ENCODE measurements around the gene SSH3.

SSH3 gene

GRCh38 chr11:67293090-67293489, 10.2 kb upstream of the SSH3 start:
- DNase-seq (ENCODE audit: low spot score): no peak

GRCh38 chr11:67295846-67296245, 7.5 kb upstream of the SSH3 start:
- DNase-seq (ENCODE audit: low spot score): no peak

DNA sequence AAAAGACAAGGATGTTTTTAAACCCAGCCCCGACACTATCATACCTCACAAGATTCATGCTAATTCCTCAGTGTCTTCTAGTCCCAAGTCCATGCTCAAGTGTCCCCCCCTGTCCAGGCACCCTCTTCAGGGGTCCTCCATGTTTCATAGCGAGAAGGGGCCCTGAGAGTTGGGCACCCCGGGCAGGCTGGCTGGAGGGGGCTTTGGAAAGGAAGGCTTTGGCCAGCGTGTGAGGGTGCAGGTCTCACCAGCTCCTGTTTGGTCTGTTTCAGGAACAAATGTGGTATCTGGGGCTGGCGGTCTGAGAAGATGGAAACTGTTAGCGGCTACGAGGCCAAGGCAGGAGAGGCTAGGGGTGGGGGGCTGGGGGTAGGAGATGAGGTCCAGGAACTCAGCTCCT, 4.5 kb upstream of the SSH3 start:
- DNase-seq (ENCODE audit: low spot score): no peak

- no peak for DNase-seq (ENCODE audit: low spot score)
Observed at GRCh38 chr11:67299471-67300191, 3.7 kb upstream of the SSH3 start.

DNA sequence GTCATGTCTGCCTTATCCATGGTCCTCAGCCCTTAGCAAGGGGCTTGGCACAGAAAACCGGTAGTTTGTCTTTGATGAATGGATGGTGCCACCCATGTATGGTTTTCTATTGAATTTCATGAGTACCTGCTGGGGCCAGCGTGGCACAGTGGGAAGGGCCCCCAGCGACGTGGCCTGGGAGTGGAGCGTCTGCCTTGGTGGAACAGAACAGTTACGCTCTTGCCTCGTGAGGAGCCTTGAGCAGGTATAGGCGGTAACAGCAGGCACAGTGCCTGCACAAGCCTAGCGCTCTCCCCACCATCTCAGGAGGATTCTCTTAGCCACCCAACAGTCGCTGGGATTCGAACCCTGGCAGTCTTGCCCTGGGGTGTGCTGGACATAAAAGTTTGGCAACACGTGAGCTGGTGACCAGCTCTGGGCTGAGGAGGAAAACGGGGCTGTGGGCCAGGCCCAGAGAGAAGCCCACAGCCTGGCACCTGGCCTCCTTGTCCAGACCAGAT, 3.0 kb upstream of the SSH3 start:
- DNase-seq (ENCODE audit: low spot score): no peak

GRCh38 chr11:67300756-67301312, 2.5 kb upstream of the SSH3 start:
- DNase-seq (ENCODE audit: low spot score): no peak

DNA sequence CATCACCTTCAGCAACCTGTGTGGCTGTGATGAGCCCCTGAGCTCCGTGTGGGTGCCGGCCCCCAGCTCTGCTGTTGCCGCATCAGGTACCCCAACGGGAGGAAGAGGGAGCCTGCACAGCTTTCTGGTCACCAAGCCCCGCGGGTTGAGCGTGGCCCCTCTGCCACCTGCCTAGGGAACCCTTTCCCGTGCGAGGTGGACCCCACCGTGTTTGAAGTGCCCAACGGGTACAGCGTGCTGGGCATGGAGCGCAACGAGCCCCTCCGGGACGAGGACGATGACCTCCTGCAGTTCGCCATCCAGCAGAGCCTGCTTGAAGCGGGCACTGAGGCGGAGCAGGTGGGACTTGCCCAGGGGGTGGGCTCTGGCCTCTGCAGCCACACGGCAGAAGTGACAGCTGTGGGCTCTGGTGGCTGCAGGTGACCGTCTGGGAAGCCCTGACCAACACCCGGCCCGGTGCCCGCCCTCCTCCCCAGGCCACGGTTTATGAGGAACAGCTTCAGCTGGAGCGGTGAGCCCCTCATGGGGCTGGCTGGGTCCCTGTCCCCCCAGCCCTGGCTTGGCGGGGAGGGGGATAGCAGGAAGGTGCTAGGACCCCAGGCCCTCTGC, 1.9 kb upstream of the SSH3 start:
- DNase-seq (ENCODE audit: low spot score): no peak

DNA sequence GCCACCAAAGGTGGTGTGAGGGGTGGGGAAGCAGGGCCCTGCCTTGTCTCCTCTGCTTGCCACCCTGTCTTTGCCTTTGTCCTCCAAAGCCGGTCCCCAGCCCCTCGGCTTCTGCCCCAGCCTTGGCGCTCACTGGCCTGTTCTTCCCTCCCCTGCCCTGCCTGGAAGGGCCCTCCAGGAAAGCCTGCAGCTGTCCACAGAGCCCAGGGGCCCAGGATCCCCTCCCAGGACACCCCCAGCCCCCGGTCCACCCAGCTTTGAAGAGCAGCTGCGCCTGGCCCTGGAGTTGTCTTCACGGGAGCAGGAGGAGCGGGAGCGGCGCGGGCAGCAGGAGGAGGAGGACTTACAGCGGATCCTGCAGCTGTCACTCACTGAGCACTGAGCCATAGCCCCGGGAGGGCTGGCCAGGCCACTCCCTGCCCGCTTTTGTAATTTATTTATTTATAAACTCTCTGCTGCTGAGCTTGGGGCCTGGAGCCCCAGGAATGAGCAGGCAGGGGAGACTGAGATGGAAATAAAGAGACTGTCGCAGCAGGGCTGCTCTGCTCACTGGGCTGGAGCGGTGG, 1.3 kb upstream of the SSH3 start:
- no peak for DNase-seq (ENCODE audit: low spot score)

GRCh38 chr11:67302571-67303131, 679 bp upstream of the SSH3 start:
- peak; percentile 93 for DNase-seq (ENCODE audit: low spot score)

- DNase-seq (ENCODE audit: low spot score): peak; percentile 93
Observed at GRCh38 chr11:67303835-67304411, 593 bp downstream of the SSH3 start.

DNA sequence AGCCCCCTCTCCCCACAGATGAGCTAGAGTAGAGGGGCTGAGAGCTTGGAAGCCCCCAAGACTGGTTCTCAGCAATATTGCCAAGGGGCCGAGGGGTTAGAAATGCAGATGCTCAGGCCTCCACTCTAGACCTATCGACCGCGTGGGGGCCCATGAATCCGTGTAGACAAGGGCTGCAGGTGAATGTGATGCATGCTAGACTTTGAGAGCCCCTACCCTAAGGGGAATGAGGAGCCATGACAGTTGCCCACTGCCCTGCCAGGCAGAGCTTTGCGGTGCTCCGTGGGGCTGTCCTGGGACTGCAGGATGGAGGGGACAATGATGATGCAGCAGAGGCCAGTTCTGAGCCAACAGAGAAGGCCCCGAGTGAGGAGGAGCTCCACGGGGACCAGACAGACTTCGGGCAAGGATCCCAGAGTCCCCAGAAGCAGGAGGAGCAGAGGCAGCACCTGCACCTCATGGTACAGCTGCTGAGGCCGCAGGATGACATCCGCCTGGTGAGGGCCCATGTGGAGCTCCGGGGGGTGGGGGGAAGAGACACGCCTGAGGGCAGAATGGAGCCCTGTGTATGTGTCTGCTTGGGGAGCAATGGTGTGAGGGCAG, 1.3 kb downstream of the SSH3 start:
- no peak for DNase-seq (ENCODE audit: low spot score)

DNA sequence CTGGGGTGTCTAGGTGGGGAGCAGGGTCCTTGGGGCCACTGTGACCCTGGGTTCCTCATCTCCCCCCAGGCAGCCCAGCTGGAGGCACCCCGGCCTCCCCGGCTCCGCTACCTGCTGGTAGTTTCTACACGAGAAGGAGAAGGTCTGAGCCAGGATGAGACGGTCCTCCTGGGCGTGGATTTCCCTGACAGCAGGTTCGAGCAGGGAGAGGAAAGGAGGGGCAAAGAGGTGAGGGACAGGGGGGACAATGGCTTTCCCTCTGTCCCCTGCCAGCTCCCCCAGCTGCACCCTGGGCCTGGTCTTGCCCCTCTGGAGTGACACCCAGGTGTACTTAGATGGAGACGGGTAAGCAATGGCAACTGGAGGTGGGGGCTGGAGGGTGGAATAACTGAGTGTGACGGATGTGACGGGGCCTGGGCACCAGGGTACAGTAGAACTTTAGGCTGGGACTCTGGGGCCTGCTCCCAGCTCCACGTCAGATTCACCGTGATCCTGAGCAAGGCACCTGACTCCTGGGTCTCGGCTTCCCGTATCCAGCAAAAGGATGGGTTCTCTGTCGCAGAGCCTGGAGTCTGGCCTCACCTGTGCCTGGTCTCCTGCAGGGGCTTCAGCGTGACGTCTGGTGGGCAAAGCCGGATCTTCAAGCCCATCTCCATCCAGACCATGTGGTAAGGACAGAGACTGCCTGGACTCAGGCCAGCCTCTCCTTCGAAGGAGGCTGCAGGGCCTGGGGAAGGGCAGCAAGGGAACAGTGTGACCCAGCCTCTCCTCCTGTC, 3.6 kb downstream of the SSH3 start:
- DNase-seq (ENCODE audit: low spot score): no peak

DNA sequence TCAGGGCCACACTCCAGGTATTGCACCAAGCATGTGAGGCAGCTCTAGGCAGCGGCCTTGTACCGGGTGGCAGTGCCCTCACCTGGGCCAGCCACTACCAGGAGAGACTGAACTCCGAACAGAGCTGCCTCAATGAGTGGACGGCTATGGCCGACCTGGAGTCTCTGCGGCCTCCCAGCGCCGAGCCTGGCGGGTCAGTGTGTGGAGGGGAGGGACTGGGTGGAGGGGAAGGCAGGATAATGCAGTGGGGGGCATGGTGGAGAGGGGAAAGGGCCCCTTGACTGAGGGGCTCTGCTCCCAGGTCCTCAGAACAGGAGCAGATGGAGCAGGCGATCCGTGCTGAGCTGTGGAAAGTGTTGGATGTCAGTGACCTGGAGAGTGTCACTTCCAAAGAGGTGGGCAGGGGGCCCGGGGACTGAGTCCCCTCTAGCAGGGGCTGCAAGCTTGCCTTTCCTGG, 4.2 kb downstream of the SSH3 start:
- DNase-seq (ENCODE audit: low spot score): no peak

GRCh38 chr11:67308031-67308866, 4.9 kb downstream of the SSH3 start:
- DNase-seq (ENCODE audit: low spot score): no peak

DNA sequence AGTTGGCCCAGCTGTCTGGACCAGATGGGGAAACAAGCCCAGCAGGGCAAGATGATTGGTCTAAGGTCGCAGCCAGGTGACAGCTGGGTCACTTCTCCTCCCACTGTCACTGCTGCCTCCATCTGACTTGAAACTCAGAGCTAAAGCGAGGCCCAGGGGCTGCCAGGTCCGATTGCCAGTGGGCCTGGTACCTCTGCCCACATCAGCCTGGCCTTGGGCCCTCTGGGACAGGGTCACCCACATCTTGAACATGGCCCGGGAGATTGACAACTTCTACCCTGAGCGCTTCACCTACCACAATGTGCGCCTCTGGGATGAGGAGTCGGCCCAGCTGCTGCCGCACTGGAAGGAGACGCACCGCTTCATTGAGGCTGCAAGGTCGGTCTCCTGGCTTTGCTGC, 5.8 kb downstream of the SSH3 start:
- DNase-seq (ENCODE audit: low spot score): no peak

DNA sequence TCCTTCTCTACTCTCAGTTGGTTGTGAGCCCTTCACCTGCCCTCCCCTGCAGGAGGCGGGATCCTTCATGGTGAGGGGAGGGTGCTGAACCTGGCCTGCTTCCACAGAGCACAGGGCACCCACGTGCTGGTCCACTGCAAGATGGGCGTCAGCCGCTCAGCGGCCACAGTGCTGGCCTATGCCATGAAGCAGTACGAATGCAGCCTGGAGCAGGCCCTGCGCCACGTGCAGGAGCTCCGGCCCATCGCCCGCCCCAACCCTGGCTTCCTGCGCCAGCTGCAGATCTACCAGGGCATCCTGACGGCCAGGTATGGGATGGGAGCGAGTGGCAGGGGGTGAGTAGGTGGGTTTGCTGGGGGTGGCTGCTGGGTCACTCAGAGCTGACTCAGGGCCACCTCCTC, 6.3 kb downstream of the SSH3 start:
- DNase-seq (ENCODE audit: low spot score): no peak

GRCh38 chr11:67310246-67311050, 7.1 kb downstream of the SSH3 start:
- no peak for DNase-seq (ENCODE audit: low spot score)

- no peak for DNase-seq (ENCODE audit: low spot score)
Observed at GRCh38 chr11:67311051-67311555, 7.8 kb downstream of the SSH3 start.

DNA sequence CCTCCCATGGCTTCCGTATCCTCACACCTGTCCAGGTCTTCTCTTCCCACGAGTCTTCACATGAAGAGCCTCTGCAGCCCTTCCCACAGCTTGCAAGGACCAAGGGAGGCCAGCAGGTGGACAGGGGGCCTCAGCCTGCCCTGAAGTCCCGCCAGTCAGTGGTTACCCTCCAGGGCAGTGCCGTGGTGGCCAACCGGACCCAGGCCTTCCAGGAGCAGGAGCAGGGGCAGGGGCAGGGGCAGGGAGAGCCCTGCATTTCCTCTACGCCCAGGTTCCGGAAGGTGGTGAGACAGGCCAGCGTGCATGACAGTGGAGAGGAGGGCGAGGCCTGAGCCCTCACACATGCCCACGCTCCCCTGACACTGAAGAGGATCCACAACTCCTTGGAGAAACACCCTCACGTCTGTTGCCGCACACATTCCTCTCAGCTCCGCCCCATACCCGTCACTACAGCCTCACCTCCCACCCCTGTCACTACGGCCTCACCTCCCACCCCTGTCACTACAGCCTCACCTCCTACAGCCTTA, 8.3 kb downstream of the SSH3 start:
- no peak for DNase-seq (ENCODE audit: low spot score)
